IPS-18c (cell line): ENCODE results near the gene CD200.
A peak's percentile ranks its signal among the peaks of the same experiment; 100 is the strongest.

ENCODE experiments used
- H3K4me3 ChIP-seq: 2 replicates; pipeline ENCODE4 v1.7.0; 2013; ENCODE audit warnings: low read depth, mild to moderate bottlenecking, low read length, moderate library complexity; ENCODE audit not compliant: insufficient read depth
- H3K9me3 ChIP-seq: one replicate; pipeline ENCODE4 v1.6.1; 2013; ENCODE audit warnings: mild to moderate bottlenecking, low read length, moderate library complexity; ENCODE audit not compliant: control insufficient read depth, insufficient read depth

CD200 gene

DNA sequence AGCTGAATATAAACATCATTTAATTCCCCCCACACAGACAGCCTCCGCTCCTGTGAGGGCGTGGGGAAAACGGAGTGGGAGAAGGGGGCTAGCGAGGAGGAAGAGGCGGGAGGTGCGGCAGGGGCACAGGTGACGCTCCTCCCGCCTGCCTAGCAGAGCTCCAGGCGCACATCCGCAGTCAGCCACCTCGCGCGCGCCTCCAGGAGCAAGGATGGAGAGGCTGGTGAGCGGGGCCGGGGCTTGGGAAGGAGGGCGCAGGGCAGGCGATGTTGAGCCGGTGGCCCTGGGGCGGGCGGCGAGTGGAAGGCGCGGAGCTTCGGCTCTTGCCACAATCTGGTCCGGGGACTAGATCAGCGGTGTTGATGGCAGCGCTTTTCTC is at the start of gene CD200:
TSS of gene CD200 (plus strand) at position 155 of the 379 bp plus-strand sequence. CDS start at position 212, 57 bp downstream.
- H3K9me3 ChIP-seq, result no peaks in the 10 kb centered on the region
- peak within 1 kb of the TSS; percentile 80 for H3K4me3 ChIP-seq

DNA sequence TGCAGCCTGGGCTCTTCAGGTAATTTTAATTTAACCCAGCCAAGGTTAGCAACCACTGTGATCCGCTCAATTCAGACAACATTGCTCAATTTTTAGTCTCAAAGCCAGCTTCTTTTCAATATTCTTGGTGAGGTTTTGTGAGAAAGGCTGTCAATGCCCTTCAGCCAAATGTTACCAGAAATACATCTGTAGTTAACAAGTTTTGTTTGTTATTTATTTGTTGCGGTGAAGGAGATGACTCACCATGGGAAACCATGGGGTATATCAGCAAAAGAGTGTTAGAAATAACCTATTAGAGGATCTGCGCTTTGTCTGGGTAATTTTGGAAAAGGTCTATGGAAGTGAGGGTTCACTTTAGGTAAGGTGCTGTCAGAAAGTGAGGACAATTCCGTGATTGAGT is 43.9 kb upstream of the CD200 start:
- H3K4me3 ChIP-seq, result no peak overlapping the region
- no peaks in the 10 kb centered on the region for H3K9me3 ChIP-seq

GRCh38 chr3:112293368-112294321 is 39.3 kb upstream of the CD200 start, which contains the start of gene SLC9C1:
Gene SLC9C1 (minus strand): TSS chr3:112294216. CDS start chr3:112286791, 7,425 bp downstream.
- H3K4me3 ChIP-seq, result no peak within 1 kb of the TSS; the same call in 1 of the 2 replicates
- H3K9me3 ChIP-seq, result no peaks in the 10 kb centered on the region

GRCh38 chr3:112297714-112298113 is 35.2 kb upstream of the CD200 start:
- Histone ChIP-seq H3K9me3 (no peaks in the 10 kb centered on the region), H3K4me3 (no peak overlapping the region)

- Histone ChIP-seq H3K4me3 (no peak overlapping the region), H3K9me3 (no peaks in the 10 kb centered on the region)
Observed at GRCh38 chr3:112298781-112299180, 34.2 kb upstream of the CD200 start.

- peak overlapping the region; percentile 28; the same call in 1 of the 2 replicates for H3K4me3 ChIP-seq
Observed at GRCh38 chr3:112302150-112302830, 30.7 kb upstream of the CD200 start.

DNA sequence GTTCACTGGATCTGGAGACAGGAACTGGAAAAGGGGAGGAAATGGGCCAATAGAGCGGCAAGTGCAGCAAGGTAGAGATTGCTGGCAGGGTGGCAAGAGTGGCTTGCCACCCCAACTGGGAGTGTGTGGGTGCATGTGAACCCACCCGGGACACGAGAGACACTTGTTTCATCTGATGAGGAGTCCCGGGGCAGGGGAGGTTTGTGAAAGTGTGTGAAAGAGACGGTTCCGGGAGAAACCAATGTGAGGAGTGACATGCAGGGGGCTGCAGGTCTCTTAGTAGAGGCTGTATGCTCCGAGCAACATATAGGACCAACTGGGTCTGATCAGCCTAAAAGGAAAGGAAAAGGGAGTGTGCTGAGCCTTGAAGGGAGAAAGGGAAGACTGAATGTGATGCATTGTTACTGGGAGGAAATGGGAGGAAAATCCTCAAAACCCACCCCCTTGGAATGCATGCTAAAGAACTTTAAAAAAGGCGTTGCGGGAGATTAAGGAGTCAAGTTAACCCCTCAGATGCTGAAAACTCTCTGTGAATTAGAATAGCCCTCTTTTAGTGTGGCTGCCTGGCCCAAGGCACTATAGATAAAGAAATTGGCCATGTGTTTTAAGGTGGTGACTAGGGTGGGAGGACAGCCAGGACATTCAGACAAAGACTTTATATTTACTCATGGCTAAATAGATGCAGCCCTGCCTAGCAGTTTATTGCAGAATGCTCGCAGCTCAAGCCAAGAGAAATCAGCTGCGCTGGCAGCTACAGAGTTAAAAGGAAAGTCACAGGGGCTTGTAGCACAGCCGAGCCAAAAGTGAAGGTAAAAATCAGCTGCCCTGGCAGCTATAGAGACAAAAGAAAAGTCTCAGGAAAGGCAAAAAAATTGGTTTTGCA is 29.8 kb upstream of the CD200 start:
- peak overlapping the region; percentile 28; the same call in 1 of the 2 replicates for H3K4me3 ChIP-seq
- H3K9me3 ChIP-seq, result no peaks in the 10 kb centered on the region

More at GRCh38 chr3:112302150-112302830, 30.7 kb upstream of the CD200 start:
- H3K9me3 ChIP-seq, result no peaks in the 10 kb centered on the region

GRCh38 chr3:112303764-112304325 is 29.1 kb upstream of the CD200 start:
- H3K4me3 ChIP-seq, result peak overlapping the region; percentile 11; the same call in 1 of the 2 replicates

GRCh38 chr3:112304611-112305010 is 28.3 kb upstream of the CD200 start:
- Histone ChIP-seq H3K9me3 (no peaks in the 10 kb centered on the region), H3K4me3 (no peak overlapping the region)

More at GRCh38 chr3:112303764-112304325, 29.1 kb upstream of the CD200 start:
- no peaks in the 10 kb centered on the region for H3K9me3 ChIP-seq

DNA sequence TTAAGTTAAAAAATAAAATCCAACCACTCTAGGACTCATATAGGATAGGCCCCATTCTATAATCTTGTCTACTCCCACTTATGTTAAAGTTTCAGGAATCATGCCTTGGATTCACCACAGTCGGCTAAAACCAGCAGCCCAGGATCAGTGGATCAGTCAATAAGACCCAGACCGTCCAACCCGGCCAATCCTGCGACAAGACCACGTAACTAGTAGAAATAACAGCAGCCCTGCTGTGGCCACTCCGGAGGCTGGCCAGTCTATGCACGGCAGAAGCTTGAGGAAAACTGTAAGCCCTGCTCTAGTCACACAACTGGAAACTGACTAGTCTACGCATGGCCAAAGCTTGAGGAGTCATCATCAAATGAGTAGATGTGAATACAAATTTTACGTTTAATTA is 26.1 kb upstream of the CD200 start:
- Histone ChIP-seq H3K9me3 (no peaks in the 10 kb centered on the region), H3K4me3 (no peak overlapping the region)

GRCh38 chr3:112307557-112307956 is 25.4 kb upstream of the CD200 start:
- H3K4me3 ChIP-seq, result no peak overlapping the region

GRCh38 chr3:112308151-112308911 is 24.6 kb upstream of the CD200 start:
- Histone ChIP-seq H3K9me3 (no peaks in the 10 kb centered on the region), H3K4me3 (no peak overlapping the region)

More at GRCh38 chr3:112307557-112307956, 25.4 kb upstream of the CD200 start:
- no peaks in the 10 kb centered on the region for H3K9me3 ChIP-seq

- H3K4me3 ChIP-seq, result no peak overlapping the region
- no peaks in the 10 kb centered on the region for H3K9me3 ChIP-seq
Observed at GRCh38 chr3:112314649-112315048, 18.3 kb upstream of the CD200 start.

GRCh38 chr3:112315791-112316190 is 17.2 kb upstream of the CD200 start:
- Histone ChIP-seq H3K9me3 (no peaks in the 10 kb centered on the region), H3K4me3 (no peak overlapping the region)

DNA sequence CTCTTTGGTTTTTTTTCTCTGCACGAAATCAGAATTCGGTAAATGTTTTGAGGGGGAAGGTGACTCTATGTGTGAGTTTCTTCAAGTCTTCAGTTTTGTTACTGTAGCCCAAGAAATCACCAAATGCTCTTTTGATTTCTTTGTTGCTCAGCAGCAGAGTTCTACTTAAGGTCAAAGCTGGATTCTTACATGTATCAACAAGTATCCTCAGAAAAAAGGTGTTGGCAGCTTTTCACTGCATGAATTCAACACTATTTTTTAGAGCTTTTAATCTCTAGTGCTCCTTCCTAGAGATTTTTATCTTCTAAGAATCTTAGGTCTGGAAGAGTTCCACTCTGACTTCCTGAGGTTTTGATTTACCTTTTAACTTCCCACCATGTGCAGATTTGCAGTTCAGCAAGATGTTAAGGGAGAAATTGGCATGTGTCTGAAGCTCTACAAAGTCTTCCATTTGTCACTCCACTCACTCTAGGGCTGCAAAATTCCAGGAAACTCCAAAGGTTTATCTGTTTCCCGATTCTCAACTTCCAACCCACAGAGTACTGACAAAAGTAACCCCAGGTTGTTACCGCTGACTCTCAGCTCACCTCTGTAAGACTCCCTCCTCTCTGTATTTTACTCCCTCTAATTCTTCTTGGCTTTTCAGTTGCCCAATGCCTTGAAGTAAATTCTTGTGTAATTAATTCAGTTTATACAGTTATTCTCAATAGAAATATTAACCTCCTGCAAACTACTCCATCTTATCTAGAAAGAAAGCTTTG is 13.3 kb upstream of the CD200 start:
- Histone ChIP-seq H3K4me3 (no peak overlapping the region), H3K9me3 (no peaks in the 10 kb centered on the region)
